Epithelial cell of esophagus (primary cell): Measurements from ENCODE around the gene CUL3.
"Not testable (repeated sequence)": the region's sequence is repeated elsewhere in the genome, so short reads cannot be mapped to it uniquely, and the experiment has no call there.

Source experiments
- DNase-seq: peaks from one replicate; pipeline ENCODE4 v3.0.0; 2010; ENCODE audit warnings: low read depth
- H3K4me3 ChIP-seq: 2 replicates; pipeline ENCODE4 v1.5.1; 2011; ENCODE audit warnings: mild to moderate bottlenecking, low read length, control low read depth
- CTCF ChIP-seq: IDR thresholded peaks from 2 replicates; pipeline ENCODE4 v1.5.1; 2011; ENCODE audit warnings: low read depth, mild to moderate bottlenecking, low read length, control low read depth, inconsistent platforms; ENCODE audit not compliant: insufficient read depth; ENCODE audit errors: missing control alignments

Gene CUL3

GRCh38 chr2:224611938-224612337, 26.8 kb upstream of the CUL3 start:
- no peak for DNase-seq
- no peak for TF ChIP-seq CTCF
- no peak overlapping the region for H3K4me3 ChIP-seq

DNA sequence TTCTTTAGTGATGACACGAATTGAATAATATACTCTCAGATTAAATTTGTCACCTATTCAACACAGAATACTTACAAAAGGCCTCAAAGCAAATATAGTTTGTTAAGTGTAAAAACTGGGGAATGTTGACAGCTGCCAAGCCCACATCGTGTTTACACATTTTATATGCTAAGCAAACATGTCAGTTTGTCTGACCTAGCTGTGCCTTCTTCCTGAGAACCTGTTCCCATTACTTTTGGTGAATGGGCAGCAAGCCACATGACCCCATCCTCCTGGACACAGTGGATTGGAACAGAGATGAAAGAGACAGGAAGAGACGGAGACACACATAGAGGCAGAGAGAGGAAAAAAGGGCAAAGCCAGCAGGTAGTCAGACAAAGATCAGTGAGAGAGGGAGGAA, 22.9 kb upstream of the CUL3 start:
- no peak overlapping the region for H3K4me3 ChIP-seq
- no peak for DNase-seq
- TF ChIP-seq CTCF, result no peak

- not testable (repeated sequence) for H3K4me3 ChIP-seq, DNase-seq
These were observed 18.8 kb upstream of the CUL3 start for GRCh38 chr2:224603746-224604500.

DNA sequence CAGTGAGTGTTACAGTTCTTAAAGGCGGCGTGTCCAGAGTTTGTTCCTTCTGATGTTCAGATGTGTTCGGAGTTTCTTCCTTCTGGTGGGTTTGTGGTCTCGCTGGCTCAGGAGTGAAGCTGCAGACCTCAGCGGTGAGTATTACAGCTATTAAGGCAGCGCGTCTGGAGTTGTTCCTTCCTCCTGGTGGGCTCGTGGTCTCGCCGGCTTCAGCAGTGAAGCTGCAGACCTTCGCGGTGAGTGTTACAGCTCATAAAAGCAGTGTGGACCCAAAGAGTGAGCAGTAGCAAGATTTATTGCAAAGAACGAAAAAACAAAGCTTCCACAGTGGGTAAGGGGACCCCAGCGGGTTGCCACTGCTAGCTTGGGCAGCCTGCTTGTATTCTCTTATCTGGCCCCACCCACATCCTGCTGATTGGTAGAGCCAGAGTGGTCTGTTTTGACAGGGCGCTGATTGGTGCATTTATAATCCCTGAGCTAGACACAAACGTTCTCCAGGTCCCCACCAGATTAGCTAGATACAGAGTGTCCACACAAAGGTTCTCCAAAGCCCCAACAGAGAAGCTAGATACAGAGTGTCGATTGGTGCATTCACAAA, 17.7 kb upstream of the CUL3 start:
- H3K4me3 ChIP-seq, DNase-seq: not testable (repeated sequence)

DNA sequence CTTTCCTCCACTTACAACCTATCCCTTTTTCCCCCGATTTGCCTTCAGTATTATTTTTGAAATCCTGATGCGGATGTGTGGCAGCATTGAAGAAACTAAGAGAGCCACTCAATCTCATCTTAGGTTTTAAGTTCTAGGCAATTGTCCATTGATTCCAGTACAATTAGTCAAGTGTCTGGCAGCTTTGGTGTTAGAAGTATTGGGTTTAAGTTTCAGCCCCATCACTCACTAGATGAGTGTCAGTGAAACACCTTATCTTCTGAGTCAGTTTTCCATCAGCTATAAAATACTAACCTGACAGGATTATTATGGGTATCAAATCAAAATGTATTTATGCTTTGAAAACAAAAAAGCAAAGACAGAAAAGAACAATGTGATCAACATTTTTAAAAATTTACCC, 16.8 kb upstream of the CUL3 start:
- H3K4me3 ChIP-seq, result no peak overlapping the region
- DNase-seq, result no peak
- TF ChIP-seq CTCF, result no peak

- no peak overlapping the region for H3K4me3 ChIP-seq
- DNase-seq, result peak; percentile 27
- TF ChIP-seq CTCF, result no peak
These were observed 13.5 kb upstream of the CUL3 start for GRCh38 chr2:224598678-224599077.

DNA sequence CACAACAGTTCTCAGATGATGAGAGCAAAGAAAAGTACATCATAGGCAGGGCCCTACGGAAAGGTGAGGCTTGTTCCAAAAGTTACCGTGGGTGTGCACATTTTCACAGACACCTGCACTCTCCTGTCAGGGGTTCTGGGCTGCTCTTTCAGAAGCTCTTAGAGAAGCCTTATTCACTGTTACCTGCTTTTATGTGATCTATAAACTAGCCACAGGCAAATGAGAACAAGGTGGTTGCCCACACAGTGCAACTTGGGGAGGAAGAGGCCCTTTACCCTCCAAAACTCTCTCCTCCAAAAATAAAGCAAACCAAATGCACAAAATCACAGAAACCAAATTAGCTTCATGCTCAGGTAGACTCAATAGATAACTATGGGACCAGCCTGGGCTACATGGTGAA, 11.1 kb upstream of the CUL3 start:
- TF ChIP-seq CTCF, result no peak
- no peak for DNase-seq
- no peak overlapping the region for H3K4me3 ChIP-seq

DNA sequence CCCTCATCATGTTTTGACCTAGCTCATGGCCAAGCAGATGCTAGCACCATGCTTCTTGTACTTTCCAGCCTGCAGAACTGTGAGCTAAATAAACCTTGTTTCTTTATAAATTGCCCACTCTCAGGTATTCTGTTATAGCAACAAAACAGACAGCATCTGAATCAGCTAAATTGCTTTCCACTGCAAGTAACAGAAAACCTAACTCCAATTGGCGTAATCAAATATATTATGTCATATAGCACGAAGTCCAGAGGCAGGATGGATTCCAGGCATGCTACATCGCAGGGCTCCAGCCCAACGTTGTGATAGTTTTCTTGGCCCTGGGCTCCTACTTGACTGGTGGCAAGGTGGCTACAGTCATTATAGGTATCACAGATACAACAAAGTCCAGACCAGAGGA, 10.4 kb upstream of the CUL3 start:
- no peak for DNase-seq
- TF ChIP-seq CTCF, result no peak
- no peak overlapping the region for H3K4me3 ChIP-seq
